Measurements from ENCODE around the gene CHST11.

Gene CHST11

GRCh38 chr12:104809706-104810385 lies 353.1 kb downstream of the CHST11 start:
- DNase-seq (ENCODE audit: low spot score): no peak

All from hepatic stellate cell (primary cell).